ENCODE results near the gene AMTN. TPM values are rescaled to one million over a fixed set of nuclear protein-coding genes. Genes with fewer than 3 reads are reported as not detected.

AMTN gene
- total RNA-seq, 4 donors from 2014 or later: 0.26 to 1.9 (median 1.3) TPM; not detected in 1

DNA sequence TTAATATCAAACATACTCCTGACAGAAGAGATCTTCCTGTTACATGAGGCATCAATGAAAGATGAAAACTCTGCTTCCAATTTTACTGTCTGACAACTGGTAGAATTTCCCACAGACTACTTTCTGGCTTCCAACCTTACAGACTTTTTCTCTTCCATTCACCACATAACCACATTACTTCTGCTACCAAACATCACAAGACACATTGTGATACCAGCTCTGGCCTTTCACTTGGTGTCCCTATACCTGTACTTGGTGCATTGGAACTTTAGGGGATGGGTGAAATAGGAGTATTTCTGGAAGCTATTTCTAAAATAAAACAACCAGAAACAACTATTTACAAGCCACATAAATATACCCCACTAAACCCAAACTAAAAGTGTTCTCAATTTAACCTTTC lies 20.5 kb downstream of the AMTN start:
- no peak overlapping the region for H3K4me3 ChIP-seq (ENCODE audit: low read depth, poor library complexity, severe bottlenecking)
- intact Hi-C loops (cut with DNase I; ENCODE audit: low total_unique reads): no loop called here
- TF ChIP-seq, protein P1, sequence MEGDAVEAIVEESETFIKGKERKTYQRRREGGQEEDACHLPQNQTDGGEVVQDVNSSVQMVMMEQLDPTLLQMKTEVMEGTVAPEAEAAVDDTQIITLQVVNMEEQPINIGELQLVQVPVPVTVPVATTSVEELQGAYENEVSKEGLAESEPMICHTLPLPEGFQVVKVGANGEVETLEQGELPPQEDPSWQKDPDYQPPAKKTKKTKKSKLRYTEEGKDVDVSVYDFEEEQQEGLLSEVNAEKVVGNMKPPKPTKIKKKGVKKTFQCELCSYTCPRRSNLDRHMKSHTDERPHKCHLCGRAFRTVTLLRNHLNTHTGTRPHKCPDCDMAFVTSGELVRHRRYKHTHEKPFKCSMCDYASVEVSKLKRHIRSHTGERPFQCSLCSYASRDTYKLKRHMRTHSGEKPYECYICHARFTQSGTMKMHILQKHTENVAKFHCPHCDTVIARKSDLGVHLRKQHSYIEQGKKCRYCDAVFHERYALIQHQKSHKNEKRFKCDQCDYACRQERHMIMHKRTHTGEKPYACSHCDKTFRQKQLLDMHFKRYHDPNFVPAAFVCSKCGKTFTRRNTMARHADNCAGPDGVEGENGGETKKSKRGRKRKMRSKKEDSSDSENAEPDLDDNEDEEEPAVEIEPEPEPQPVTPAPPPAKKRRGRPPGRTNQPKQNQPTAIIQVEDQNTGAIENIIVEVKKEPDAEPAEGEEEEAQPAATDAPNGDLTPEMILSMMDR (IDR thresholded peaks at IDR 0.05): no peak
- no peak for TF ChIP-seq POLR2A (IDR thresholded peaks at IDR 0.05)
- DNase-seq (ENCODE audit: low spot score in 2 of 2): no peak

DNA sequence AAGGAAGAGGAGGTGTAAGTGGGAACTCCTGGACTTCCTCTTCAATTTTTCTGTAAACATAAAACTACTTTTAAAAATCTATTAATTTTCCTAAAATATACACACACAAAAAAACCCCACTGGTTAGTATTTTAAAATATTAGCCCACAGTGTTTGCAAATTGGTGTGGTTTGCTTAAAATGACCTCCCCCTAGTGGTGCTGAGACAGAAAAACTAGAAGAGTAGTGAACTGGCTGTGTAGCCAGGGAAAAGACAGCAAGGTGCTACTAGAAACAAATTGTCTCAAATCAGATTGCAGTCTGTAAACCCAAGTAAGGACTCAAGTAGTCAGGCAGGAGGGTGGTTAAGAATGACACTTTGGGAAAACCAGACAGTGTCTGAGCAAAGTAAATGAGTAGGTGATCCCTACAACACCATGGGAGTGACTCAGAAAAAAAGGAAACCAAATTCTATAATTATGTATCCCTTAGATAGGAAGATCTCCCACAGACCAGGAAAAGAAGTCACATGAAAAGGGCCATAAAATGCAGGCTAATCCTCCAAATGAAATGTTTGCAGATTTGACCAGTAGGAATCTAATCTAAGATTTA lies 26.0 kb downstream of the AMTN start:
- no peak overlapping the region for H3K4me3 ChIP-seq (ENCODE audit: low read depth, poor library complexity, severe bottlenecking)
- intact Hi-C loops (cut with DNase I; ENCODE audit: low total_unique reads): no loop called here
- DNase-seq (ENCODE audit: low spot score in 2 of 2): no peak
- no peak for TF ChIP-seq POLR2A (IDR thresholded peaks at IDR 0.05)

DNA sequence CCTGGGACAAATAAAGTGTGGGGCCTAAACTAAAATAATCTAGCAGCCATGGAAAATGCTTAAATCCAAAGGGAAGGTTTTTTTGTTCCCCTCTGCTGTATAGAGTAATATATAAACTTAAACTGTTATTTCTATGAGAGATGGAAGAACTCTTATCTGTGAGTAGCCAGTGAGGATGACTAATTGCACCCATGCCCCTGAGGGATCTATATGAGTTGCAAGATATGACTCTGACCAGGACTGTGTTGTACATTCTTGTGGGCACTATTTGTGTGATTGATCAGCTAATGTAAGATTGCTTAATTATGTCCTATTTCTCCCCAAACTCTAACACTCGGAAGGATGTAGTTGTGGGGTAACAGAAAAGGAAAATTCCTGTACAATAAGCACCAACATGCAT lies 38.5 kb downstream of the AMTN start:
- 0 to 83% methylated on average over 1 of the region's 1 CpG for WGBS, 2 donors
- H3K4me3 ChIP-seq (ENCODE audit: low read depth, poor library complexity, severe bottlenecking): no peak overlapping the region
- no peak for DNase-seq (ENCODE audit: low spot score in 2 of 2)
- intact Hi-C loops (cut with DNase I; ENCODE audit: low total_unique reads): no loop called here
- TF ChIP-seq POLR2A (IDR thresholded peaks at IDR 0.05): no peak
- TF ChIP-seq, protein P1 (IDR thresholded peaks at IDR 0.05): no peak

DNA sequence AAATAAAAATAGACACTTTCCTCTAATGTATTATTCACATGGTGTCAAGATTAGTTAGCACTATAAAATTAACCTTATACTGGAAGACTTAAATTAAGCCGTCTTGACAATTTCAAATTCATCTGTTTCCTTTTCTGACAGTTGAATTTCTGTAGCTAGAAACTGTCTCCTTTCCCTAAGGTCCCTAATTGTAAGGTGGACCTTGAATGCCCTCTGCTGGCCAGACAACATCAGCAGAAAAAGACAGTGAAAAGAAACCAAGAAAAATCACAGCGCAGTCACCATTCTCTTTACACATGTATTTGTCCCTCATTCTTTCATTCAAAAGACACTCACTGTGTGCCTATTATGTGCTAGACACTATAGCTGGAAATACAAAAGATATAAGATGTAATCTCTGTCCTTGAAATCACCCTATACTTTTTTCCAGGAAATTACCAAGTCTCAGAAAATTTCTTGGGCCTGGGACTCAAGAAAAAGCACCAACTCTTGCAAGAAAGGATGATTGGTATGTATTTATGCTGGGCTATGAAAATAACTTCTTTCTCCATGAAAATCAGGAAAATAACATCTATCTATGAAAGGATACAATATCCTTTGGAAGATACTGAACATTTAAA lies 41.0 kb downstream of the AMTN start:
- intact Hi-C loops (cut with DNase I; ENCODE audit: low total_unique reads): no loop called here
- H3K4me3 ChIP-seq (ENCODE audit: low read depth, poor library complexity, severe bottlenecking): no peak overlapping the region
- 21 to 34% methylated on average over 2 of the region's 2 CpGs for WGBS, 2 donors
- no peak for DNase-seq (ENCODE audit: low spot score in 2 of 2)
- TF ChIP-seq, protein P1 (IDR thresholded peaks at IDR 0.05): no peak
- no peak for TF ChIP-seq POLR2A (IDR thresholded peaks at IDR 0.05)

DNA sequence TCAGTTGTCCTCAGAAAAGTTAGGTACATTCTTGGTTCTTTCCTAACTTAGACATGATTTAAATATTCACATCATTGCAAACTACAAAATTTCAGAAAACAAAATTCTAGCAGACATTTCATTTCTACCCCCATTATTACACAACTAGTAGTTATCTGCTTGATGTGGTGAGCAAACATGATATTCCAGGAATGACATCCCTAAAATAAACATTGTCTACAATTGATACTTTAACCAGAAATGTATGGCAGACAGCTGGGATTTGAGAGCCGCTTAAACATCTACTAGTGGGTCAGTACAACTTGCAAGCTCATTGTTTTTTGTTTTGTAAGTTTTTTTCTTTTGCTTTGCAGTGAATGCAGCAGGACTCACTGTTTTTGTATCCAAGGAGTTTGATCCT lies 41.6 kb downstream of the AMTN start:
- 84 to 100% methylated on average over 1 of the region's 1 CpG for WGBS, 2 donors
- H3K4me3 ChIP-seq (ENCODE audit: low read depth, poor library complexity, severe bottlenecking): no peak overlapping the region

DNA sequence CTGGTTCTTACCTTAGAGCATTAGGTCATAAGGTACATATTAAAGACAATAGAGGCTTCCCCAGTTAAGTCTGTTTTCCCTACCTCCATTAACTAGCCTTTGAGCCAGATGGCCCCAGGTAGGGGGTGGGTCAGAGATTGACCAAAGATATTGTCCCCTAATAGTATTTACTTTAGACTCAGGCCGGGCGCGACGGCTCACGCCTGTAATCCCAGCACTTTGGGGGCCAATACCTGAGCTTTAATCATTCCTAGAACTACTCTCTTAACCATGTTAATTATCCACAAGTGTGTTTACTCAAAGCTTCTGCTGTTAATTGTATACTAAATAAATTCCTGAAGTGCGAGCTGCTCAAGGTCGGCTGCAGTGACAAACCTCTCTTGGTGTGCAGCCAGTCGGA lies 45.7 kb downstream of the AMTN start:
- WGBS, 2 donors: 75 to 77% methylated on average over 8 of the region's 8 CpGs
- TF ChIP-seq, protein P1 (IDR thresholded peaks at IDR 0.05): no peak
- TF ChIP-seq POLR2A (IDR thresholded peaks at IDR 0.05): no peak
- DNase-seq (ENCODE audit: low spot score in 2 of 2): no peak
- no peak overlapping the region for H3K4me3 ChIP-seq (ENCODE audit: low read depth, poor library complexity, severe bottlenecking)
- intact Hi-C loops (cut with DNase I; ENCODE audit: low total_unique reads): no loop called here

More for the DNA sequence above, 41.6 kb downstream of the AMTN start:
- no peak for DNase-seq (ENCODE audit: low spot score in 2 of 2)
- no peak for TF ChIP-seq POLR2A (IDR thresholded peaks at IDR 0.05)
- TF ChIP-seq, protein P1 (IDR thresholded peaks at IDR 0.05): no peak
- intact Hi-C loops (cut with DNase I; ENCODE audit: low total_unique reads): no loop called here

All from lower leg skin (tissue), 4 donors.